Neuron (in vitro differentiated cells): Measurements from ENCODE around the gene FANCD2.

ENCODE experiments used
- H2AFZ ChIP-seq: one replicate; pipeline ENCODE4 v1.6.1; 2013; ENCODE audit warnings: low read depth, mild to moderate bottlenecking, inconsistent platforms, low read length, moderate library complexity
- H3K27me3 ChIP-seq: one replicate; pipeline ENCODE4 v1.6.1; 2013; ENCODE audit warnings: low read length; ENCODE audit not compliant: insufficient read depth
- H3K36me3 ChIP-seq: one replicate; pipeline ENCODE4 v1.6.1; 2013; ENCODE audit warnings: low read length; ENCODE audit not compliant: insufficient read depth
- H3K4me1 ChIP-seq: one replicate; pipeline ENCODE4 v1.6.1; 2013; ENCODE audit warnings: low read length; ENCODE audit not compliant: insufficient read depth
- H3K4me3 ChIP-seq: 2 replicates; pipeline ENCODE4 v1.5.1; 2013; ENCODE audit warnings: mild to moderate bottlenecking, low read length, moderate library complexity
- H3K9me3 ChIP-seq: one replicate; pipeline ENCODE4 v1.6.1; 2013; ENCODE audit warnings: low read length

The FANCD2 gene

DNA sequence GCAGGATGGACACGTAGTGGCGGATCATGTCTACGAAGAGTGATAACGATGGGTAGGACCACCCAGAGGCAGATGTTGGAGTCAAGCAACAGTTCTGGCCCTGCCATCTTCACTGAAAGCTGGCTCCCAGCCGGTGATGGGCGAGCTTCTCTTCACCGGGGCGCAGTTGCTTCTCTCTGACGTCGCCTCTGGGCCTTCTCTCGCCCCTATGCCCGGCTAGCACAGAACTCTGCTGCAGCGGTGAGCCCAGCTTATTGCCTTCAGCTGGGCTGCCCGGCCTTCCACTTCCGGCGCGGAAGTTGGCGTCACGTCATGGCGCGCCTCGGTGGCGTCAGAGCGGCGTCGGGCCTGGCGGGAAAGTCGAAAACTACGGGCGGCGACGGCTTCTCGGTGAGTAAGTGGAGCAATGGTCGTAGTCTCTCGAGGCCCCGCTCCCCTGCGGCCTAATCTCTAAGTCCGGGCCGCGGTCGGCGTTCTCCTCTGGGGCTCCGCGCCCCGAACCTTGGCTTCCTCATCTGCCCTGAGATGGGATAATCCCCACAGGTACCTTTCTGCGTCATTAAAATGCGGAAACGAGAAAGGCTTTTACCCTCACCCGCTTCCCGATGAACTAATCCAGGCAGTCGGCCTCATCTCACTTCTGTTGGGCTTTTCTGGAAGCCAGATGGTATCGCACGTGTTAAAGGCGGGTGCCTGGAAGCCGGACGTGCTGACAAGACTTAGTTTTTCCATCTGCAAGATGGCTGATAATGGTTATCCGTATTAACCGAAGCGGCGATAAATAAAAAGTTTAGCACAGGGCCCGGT is at the start of gene FANCD2:
TSS of gene FANCD2 (plus strand) at position 354 of the 807 bp plus-strand sequence. CDS start 2,221 bp downstream, outside the sequence.
- Histone ChIP-seq H2AFZ (peak within 1 kb of the TSS; percentile 75), H3K36me3 (peaks cover 36% of the 10 kb centered on the region), H3K4me1 (peaks cover 13% of the 10 kb centered on the region), H3K4me3 (peak within 1 kb of the TSS; percentile 67), H3K9me3 (no peaks in the 10 kb centered on the region), H3K27me3 (no peaks in the 10 kb centered on the region)

DNA sequence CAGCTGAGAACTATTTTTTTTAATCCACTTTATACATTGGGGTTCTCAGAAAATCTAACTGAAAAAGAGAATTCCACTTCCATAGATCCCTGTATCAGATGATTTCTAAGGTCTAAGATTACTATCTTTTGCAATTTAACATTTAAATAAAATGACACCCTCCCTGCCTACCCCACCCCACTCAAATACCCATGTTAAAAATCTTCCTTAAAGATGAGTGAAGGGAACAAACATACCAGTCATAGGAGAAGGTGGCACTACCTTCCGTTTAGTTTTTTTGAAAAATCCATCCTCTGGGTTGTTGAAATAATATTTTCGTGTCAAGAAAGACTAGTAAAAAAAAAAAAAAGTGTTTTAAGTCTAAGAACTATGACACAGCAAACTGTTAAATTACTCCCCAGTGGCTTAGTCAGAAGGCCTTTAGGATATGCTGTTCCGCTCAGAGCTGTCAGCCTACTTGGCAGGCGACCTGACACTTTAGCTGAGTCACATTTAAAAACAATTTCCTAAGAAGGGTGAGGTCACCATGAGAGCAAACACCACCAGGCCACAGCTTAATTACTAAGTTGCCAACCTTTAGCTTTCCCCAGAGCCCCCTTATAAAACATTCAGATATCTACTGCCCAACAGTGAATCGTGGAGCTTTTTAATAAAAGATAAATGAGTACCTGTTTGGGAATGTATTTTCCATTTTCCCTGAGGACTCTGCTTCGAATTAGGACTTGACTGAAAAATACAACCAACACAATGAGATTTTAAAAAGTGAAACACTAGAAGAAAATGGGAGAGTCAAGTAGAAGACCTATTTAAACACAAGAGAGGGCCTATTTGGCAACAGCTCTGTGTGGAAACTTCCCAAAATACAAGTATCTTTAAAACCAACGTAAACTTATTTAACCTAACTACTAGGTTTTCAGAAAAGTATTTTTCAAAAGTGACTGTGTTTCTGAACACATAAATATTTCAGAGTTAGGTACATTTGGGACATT is 49.2 kb upstream of the FANCD2 start:
- H3K4me1 ChIP-seq, result no peaks in the 10 kb centered on the region
- no peaks in the 10 kb centered on the region for H3K9me3 ChIP-seq
- H2AFZ ChIP-seq, result no peak overlapping the region
- no peak overlapping the region for H3K4me3 ChIP-seq
- peaks cover 52% of the 10 kb centered on the region for H3K36me3 ChIP-seq
- H3K27me3 ChIP-seq, result no peaks in the 10 kb centered on the region

DNA sequence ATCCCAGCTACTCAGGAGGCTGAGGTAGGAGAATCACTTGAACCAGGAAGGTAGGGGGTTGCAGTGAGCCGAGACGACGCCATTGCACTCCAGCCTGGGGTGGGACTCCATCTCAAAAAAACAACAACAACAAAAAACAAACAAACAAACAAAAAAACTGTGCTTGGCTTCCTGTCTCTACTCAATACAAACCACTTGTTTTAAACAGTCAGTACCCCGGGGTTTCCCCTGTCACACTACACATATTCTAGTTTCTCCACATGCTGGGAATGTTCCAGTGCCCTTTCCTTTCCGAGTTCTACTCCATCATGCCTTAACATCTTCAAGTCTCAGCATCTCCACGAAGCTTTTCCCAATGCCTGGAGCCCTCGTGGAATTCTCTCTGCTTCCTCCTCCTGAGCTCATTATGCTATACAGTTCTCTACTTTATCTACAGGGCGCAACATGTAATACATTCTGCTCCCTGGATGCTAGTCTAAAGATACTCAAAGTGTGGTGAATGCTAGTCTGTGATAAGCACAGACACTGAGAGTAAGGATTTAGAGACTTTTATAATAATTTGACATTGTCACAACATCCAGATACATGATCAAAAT is 47.4 kb upstream of the FANCD2 start:
- Histone ChIP-seq H3K27me3 (no peaks in the 10 kb centered on the region), H3K4me3 (no peak overlapping the region), H3K9me3 (no peaks in the 10 kb centered on the region), H3K4me1 (no peaks in the 10 kb centered on the region), H3K36me3 (peaks cover 46% of the 10 kb centered on the region), H2AFZ (no peak overlapping the region)

DNA sequence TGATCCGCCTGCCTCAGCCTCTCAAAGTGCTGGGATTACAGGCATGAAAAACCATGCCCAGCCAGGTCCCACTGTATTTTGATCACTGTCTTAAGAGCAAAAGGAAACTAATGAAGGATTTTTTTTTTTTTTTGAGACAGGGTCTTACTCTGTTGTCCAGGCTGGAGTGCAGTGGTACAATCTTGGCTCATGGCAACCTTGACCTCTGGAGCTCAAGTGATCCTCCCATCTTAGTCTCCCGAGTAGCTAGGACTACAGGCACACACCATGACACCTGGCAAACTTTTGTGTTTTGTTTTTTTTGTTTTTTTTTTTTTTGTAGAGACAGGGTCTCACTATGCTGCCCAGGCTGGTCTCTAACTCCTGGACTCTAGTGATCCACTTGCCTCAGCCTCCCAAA is 46.0 kb upstream of the FANCD2 start:
- Histone ChIP-seq H3K4me3 (no peak overlapping the region), H2AFZ (no peak overlapping the region), H3K36me3 (peaks cover 37% of the 10 kb centered on the region), H3K9me3 (no peaks in the 10 kb centered on the region), H3K4me1 (peaks cover 2% of the 10 kb centered on the region), H3K27me3 (no peaks in the 10 kb centered on the region)

DNA sequence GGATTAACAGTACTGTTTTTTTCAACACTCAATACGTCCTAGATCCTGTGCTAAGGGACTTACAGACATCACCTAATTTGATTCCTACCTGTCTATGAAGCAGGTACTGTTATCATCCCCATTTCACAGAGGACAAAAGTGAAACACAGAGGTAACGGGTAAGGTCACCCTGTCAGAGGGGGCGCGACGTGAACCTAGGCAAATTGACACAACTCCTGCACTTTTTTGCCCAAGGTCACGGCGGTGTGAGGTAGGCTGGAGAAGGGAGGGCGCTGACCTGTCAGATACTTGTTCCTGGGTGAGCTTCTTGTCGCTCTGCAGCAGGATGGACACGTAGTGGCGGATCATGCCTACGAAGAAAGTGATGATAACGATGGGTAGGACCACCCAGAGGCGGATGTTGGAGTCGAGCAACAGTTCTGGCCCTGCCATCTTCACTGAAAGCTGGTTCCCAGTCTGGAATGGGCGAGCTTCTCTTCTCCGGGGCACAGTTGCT is 40.0 kb upstream of the FANCD2 start:
- Histone ChIP-seq H2AFZ (peak overlapping the region; percentile 36), H3K4me3 (peak overlapping the region; percentile 65), H3K36me3 (peaks cover 8% of the 10 kb centered on the region), H3K27me3 (no peaks in the 10 kb centered on the region), H3K4me1 (peaks cover 22% of the 10 kb centered on the region), H3K9me3 (no peaks in the 10 kb centered on the region)

DNA sequence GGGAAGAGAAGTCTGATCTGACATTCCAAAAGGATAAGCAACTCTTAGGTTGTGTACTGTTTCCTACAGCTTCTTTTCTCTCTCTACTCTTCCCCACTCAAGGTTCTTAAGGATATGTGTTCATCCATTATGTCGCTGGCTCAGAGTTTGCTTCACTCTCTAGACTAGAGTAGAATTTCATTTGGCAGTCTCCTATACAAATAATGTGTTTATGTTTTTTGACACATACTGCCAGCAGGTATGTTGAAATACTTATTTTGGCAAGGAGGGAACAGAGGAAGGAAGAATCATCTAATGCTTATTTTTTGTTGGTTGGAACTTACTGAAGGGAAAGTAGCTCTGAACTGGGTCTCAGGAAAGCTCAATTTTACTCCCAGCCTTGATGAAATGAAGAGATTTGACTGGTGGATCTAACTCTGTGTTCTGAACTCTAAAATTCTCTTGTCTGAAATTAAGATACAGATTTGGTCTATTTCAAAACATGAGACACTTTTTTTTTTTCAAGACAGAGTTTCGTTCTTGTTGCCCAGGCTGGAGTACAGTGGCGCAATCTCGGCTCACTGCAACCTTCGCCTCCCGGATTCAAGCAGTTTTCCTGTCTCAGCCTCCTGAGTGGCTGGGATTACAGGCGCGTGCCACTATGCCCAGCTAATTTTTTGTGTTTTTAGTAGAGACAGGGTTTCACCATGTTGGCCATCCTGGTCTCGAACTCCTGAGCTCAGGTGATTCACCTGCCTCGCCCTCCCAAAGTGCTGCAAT is 32.0 kb upstream of the FANCD2 start:
- Histone ChIP-seq H3K4me1 (no peaks in the 10 kb centered on the region), H3K4me3 (no peak overlapping the region), H3K36me3 (peaks cover 22% of the 10 kb centered on the region), H3K27me3 (no peaks in the 10 kb centered on the region), H3K9me3 (peaks cover 2% of the 10 kb centered on the region), H2AFZ (no peak overlapping the region)

DNA sequence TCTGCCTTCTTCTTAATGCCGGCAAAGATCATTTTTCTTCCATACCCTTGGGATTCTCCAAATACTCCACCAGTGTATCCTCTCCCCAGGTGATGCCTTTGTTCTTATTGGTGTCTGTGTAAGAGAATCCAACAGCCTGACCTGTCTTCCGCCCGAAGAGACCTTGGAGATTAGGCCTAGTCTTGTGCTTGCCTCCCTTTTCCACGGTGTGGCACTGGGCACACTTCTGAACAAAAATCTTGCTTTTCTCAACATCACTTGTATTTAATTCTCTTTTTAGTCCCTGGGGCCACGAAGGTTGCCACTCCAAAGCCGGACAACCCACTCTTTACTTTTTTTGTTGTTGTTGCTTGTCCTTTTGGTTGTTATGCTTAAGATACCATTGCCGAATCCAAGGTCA is 25.6 kb upstream of the FANCD2 start:
- H3K4me3 ChIP-seq, result no peak overlapping the region
- no peaks in the 10 kb centered on the region for H3K4me1 ChIP-seq
- H2AFZ ChIP-seq, result no peak overlapping the region
- no peaks in the 10 kb centered on the region for H3K27me3 ChIP-seq
- H3K36me3 ChIP-seq, result peaks cover 51% of the 10 kb centered on the region
- peaks cover 2% of the 10 kb centered on the region for H3K9me3 ChIP-seq

DNA sequence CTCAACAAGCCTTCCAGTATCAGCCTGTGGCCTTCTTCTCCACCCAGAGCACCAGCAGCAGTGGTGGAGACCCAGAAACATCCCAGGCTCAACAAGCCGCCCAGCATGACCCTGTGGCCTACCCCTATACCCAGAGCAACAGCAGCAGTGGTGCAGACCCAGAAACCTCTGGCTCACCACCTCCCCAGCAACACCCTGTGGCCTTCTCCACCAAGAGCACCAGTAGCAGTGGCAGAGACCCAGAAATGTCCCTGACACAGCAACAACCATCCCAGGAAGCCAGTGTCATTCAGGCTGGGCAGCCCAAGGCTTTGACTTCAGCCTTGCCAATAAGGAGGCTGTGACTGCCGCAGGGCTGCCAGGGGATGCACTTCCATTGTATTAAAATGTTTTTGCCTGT is 23.3 kb upstream of the FANCD2 start:
- Histone ChIP-seq H3K27me3 (no peaks in the 10 kb centered on the region), H3K4me3 (no peak overlapping the region), H3K36me3 (peaks cover 44% of the 10 kb centered on the region), H3K9me3 (peaks cover 2% of the 10 kb centered on the region), H3K4me1 (no peaks in the 10 kb centered on the region), H2AFZ (no peak overlapping the region)

DNA sequence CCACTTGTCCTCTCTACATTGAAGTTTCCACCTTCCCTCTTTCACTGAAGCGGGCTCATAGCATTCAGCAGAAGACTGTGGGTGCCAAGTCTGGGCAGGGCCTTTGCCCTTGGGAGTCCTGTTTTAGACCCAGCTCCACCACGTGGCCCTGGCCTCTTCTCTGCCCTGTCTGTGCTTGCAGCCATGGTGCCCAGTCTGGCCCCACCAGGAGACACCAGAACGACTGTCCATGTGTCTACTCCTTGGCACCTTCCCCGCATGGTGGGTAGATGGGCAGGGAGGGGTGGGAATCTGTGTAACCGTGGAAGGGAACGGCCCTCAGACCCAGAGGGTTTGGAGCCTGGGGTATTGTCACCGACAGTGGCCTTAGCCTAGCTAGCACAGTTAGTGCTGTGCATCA is 21.7 kb upstream of the FANCD2 start:
- no peak overlapping the region for H2AFZ ChIP-seq

DNA sequence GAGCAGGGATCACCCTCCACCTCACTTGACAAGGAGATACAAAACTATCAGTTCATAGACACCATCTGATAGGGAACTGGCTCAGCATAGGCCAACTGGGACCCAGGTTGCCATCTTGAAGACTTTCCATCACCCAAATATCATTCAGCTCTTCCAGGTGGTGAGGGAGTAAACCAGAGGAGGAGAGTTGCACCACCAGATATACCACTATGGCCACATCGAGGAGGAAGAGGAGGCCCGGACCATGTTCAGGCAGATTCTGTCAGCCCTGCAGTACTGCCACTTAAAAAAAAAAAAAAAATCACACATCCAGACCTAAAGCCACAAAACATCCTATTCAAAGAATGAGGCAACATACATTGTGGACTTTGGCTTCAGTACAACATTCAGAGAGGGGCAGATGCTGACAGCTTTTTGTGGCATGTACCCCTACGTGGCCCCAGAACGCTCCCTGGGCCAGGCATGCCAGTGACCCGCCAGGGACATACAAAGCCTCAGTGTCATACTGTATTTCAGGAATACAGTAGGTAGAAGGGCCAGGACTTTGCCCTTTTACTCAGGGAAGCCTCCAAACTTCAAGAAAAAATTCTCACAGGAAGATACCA is 21.2 kb upstream of the FANCD2 start:
- no peaks in the 10 kb centered on the region for H3K9me3 ChIP-seq
- no peak overlapping the region for H2AFZ ChIP-seq
- H3K4me3 ChIP-seq, result no peak overlapping the region
- H3K4me1 ChIP-seq, result no peaks in the 10 kb centered on the region
- H3K36me3 ChIP-seq, result peaks cover 27% of the 10 kb centered on the region
- no peaks in the 10 kb centered on the region for H3K27me3 ChIP-seq

More for the DNA sequence above, 21.7 kb upstream of the FANCD2 start:
- H3K9me3 ChIP-seq, result no peaks in the 10 kb centered on the region
- peaks cover 32% of the 10 kb centered on the region for H3K36me3 ChIP-seq
- H3K4me1 ChIP-seq, result no peaks in the 10 kb centered on the region
- no peaks in the 10 kb centered on the region for H3K27me3 ChIP-seq
- no peak overlapping the region for H3K4me3 ChIP-seq

DNA sequence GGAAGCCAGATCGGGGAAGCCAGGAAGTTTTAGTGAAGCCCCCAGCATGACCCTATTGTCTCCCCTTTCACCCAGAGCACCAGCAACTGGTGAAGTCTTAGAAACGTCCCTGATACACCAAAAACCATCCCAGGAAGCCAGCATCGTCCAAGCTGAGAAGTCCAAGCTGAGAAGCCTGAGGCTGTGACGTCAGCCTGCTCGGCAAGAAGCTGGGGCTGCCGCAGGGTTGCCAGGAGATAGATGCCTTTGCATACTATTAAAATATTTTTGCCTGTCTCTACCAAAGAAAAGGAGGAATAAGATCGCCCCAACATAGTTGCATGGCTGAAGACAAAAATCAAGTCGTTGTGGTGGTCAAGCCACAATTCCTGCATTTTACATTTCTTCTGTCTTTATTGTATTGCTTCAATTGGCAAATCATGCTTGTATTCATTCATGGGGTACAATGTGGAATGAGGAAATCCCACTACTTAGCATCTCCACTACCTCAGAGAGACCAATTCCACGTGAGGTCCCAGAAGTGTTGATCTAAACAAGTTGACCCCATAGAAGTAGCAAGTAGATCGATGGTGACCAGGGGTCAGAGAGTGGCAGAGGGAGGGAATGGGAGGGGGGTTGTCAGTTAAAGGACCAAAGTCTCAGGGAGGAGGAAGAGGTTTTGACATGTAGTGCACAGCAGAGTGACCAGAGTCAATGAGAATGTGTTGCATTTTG is 20.0 kb upstream of the FANCD2 start:
- H3K36me3 ChIP-seq, result peaks cover 19% of the 10 kb centered on the region

More for the DNA sequence above, 20.0 kb upstream of the FANCD2 start:
- Histone ChIP-seq H3K9me3 (no peaks in the 10 kb centered on the region), H3K4me3 (no peak overlapping the region), H2AFZ (no peak overlapping the region), H3K4me1 (peaks cover 5% of the 10 kb centered on the region), H3K27me3 (no peaks in the 10 kb centered on the region)
